GM12878 (cell line): ENCODE measurements around the gene MFSD1. TPM values are rescaled to one million over a fixed set of nuclear protein-coding genes. Genes with fewer than 3 reads are reported as not detected.

Experiments
- ATAC-seq: fragments of 200-7000 bp; cut with Tn5 transposase; 3 replicates; pipeline ENCODE4 v1.9.1; 2020; ENCODE audit warnings: mild to moderate bottlenecking, moderate library complexity
- BruUV-seq: library from RNA; stranded (reverse); fragments of 400-500 nt; replicated peaks from 2 replicates; lab custom pipeline; 2021; lab: Mats Ljungman, UMichigan
- CTCF ChIA-PET: fragments of 300-600 bp; sonication (Branson Sonifier 250); formaldehyde crosslinking; extraction: SDS; loops from one replicate; lab custom pipeline; 2021; ENCODE audit warnings: inconsistent platforms; lab: Yijun Ruan, JAX
- POLR2A ChIA-PET: fragments of 350-600 bp; formaldehyde crosslinking; extraction: SDS; loops from one replicate; lab custom pipeline; 2021; ENCODE audit warnings: inconsistent platforms; lab: Charles Lee
- RAD21 ChIA-PET: fragments of 300-600 bp; sonication (Branson Sonifier 250); formaldehyde crosslinking; loops from one replicate; lab custom pipeline; 2023; ENCODE audit warnings: antibody characterized with exemption; ENCODE audit not compliant: unreplicated experiment; lab: Charles Lee
- SMC1A ChIA-PET: fragments of 300-600 bp; sonication (Branson Sonifier 250); formaldehyde crosslinking; loops from one replicate; lab custom pipeline; 2023; ENCODE audit not compliant: unreplicated experiment, uncharacterized antibody; lab: Charles Lee
- DNase-seq: peaks from one replicate; pipeline ENCODE4 v3.0.0-alpha.2; 2011; ENCODE audit warnings: low read depth, low spot score
- FAIRE-seq: peaks from 3 replicates; lab custom pipeline; 2011; peaks lifted over from hg19 to GRCh38; lab: Jason Lieb, UNC
- H2AFZ ChIP-seq: 2 replicates; pipeline ENCODE4 v1.6.0; 2011; ENCODE audit warnings: low read depth, low read length, control low read depth; ENCODE audit not compliant: control insufficient read depth
- H3K27ac ChIP-seq: 2 replicates; pipeline ENCODE4 v1.5.1; 2011; ENCODE audit warnings: control low read depth; ENCODE audit not compliant: control insufficient read depth, insufficient read depth
- H3K27me3 ChIP-seq, 2 experiments: replicated peaks in 1 of 2; 2 replicates each; pipeline versions ENCODE4 v1.6.0 to v1.6.1; 2011; ENCODE audit warnings: low read length in 1 of 2; ENCODE audit not compliant: control insufficient read depth in 2 of 2, insufficient read depth in 2 of 2
- H3K36me3 ChIP-seq, 2 experiments: 2 replicates each; pipeline ENCODE4 v1.5.1; 2011; ENCODE audit warnings: low read length in 1 of 2; ENCODE audit not compliant: control insufficient read depth in 2 of 2, insufficient read depth in 2 of 2
- H3K4me1 ChIP-seq: 2 replicates; pipeline ENCODE4 v1.6.1; 2011; ENCODE audit warnings: mild to moderate bottlenecking, low read length, moderate library complexity, mixed read lengths; ENCODE audit not compliant: control insufficient read depth, insufficient read depth
- H3K4me2 ChIP-seq: 2 replicates; pipeline ENCODE4 v1.6.0; 2011; ENCODE audit warnings: control low read depth; ENCODE audit not compliant: control insufficient read depth, insufficient read depth
- H3K4me3 ChIP-seq: fragments of 200-600 bp; sonication (generic); 2 replicates; pipeline ENCODE4 v1.5.1; 2016
- H3K79me2 ChIP-seq: 2 replicates; pipeline ENCODE4 v1.6.0; 2011; ENCODE audit warnings: low read length; ENCODE audit not compliant: control insufficient read depth, insufficient read depth
- H3K9ac ChIP-seq: 2 replicates; pipeline ENCODE4 v1.8.0; 2011; ENCODE audit warnings: low read length, control low read depth, mixed read lengths; ENCODE audit not compliant: control insufficient read depth, insufficient read depth
- H3K9me3 ChIP-seq: replicated peaks from 3 replicates; pipeline ENCODE4 v1.5.1; 2011; ENCODE audit warnings: mild to moderate bottlenecking, low read length; ENCODE audit not compliant: control insufficient read depth, insufficient read depth
- H4K20me1 ChIP-seq: 2 replicates; pipeline ENCODE4 v1.6.0; 2011; ENCODE audit not compliant: control insufficient read depth, insufficient read depth
- CHD2 ChIP-seq: IDR thresholded peaks from 2 replicates; pipeline ENCODE4 v1.6.1; 2011; ENCODE audit warnings: low read depth, low read length, improper control_type of control experiment, borderline replicate concordance
- ESRRA ChIP-seq: IDR thresholded peaks from 2 replicates; pipeline ENCODE4 v1.6.1; 2012; ENCODE audit warnings: mild to moderate bottlenecking, low read length, improper control_type of control experiment
- FOS ChIP-seq: IDR thresholded peaks from 3 replicates; pipeline ENCODE4 v1.6.1; 2011; ENCODE audit warnings: borderline replicate concordance; ENCODE audit not compliant: insufficient read length; ENCODE audit errors: extremely low read depth
- MEF2B ChIP-seq: fragments of 450-650 bp; IDR thresholded peaks from 2 replicates; pipeline ENCODE4 v1.6.1; 2018; ENCODE audit warnings: mild to moderate bottlenecking, moderate library complexity; ENCODE audit not compliant: partially characterized antibody, poor library complexity, severe bottlenecking
- NFXL1 ChIP-seq: fragments of 450-650 bp; IDR thresholded peaks from 2 replicates; pipeline ENCODE4 v1.6.1; 2017; ENCODE audit warnings: antibody characterized with exemption, mild to moderate bottlenecking, borderline replicate concordance
- NFYA ChIP-seq: IDR thresholded peaks from 2 replicates; pipeline ENCODE4 v1.6.1; 2011; ENCODE audit warnings: low read depth, mild to moderate bottlenecking, low read length, improper control_type of control experiment, borderline replicate concordance
- POLR2AphosphoS5 ChIP-seq: IDR thresholded peaks from 2 replicates; pipeline ENCODE4 v1.6.1; 2011; ENCODE audit warnings: mild to moderate bottlenecking, low read length, inconsistent platforms
- RAD21 ChIP-seq: IDR thresholded peaks from 2 replicates; pipeline ENCODE4 v1.6.1; 2011; ENCODE audit warnings: mild to moderate bottlenecking, low read depth, low read length, moderate library complexity; ENCODE audit not compliant: insufficient read depth
- SMC3 ChIP-seq: IDR thresholded peaks from 2 replicates; pipeline ENCODE4 v1.6.1; 2011; ENCODE audit warnings: low read length, improper control_type of control experiment, borderline replicate concordance
- TCF3 ChIP-seq: IDR thresholded peaks from 2 replicates; pipeline ENCODE4 v1.6.1; 2012; ENCODE audit warnings: low read depth, mild to moderate bottlenecking, low read length, borderline replicate concordance; ENCODE audit not compliant: insufficient read depth
- WGBS: methylation state at CpG from one replicate; pipeline ENCODE4 v1.1.6; 2016; ENCODE audit warnings: low lambda C conversion rate; ENCODE audit not compliant: insufficient replicate concordance, insufficient coverage; ENCODE audit errors: missing lambda C conversion rate; 5-methylcytosine and 5-hydroxymethylcytosine counted together
- in situ Hi-C: fragments of 300-500 bp; cut with MboI; formaldehyde crosslinking; loops from 9 replicates; pipeline ENCODE4 v1.14.3; 2018; ENCODE audit warnings: mixed read lengths
- intact Hi-C: fragments of 100-400 bp; cut with micrococcal nuclease; formaldehyde crosslinking; loops from one replicate; pipeline ENCODE4 v1.14.2; 2022; ENCODE audit not compliant: unreplicated experiment
- polyA plus RNA-seq, 11 experiments: library from polyadenylated mRNA; depleted of rRNA in 4 of 11; unstranded in 6 of 11; stranded (reverse) in 5 of 11; fragments of >200 nt; fragmentation: Nextera tagmentation in 4 of 11; fragmentation: Illumina TruSeq in 1 of 11; extraction: Ambion mirVana in 4 of 11; extraction: Trizol in 1 of 11; gene quantifications; 1 replicate in 1 of 11; 2 replicates in 10 of 11; pipeline versions ENCODE4 v1.2.1 to v1.2.3, GENCODE V29; 2011 to 2016; ENCODE audit warnings: inconsistent platforms in 2 of 11, missing spikeins in 2 of 11, low read depth in 1 of 11
- total RNA-seq, 4 experiments: library from RNA; depleted of rRNA in 3 of 4; stranded (reverse); fragments of >200 nt in 3 of 4; fragmentation: Illumina TruSeq in 1 of 4; extraction: Trizol in 1 of 4; gene quantifications; 2 replicates each; pipeline versions ENCODE4 v1.2.1 to v1.2.3, GENCODE V29; 2013 to 2021

MFSD1 gene
- total and polyA plus RNA-seq, 10 of the 15 experiments (the other 5 are each of a cell fraction or from before 2014, with no cell fraction given): 7.3 to 41.7 (median 28.6) TPM

GRCh38 chr3:158831861-158832260 lies 30.0 kb downstream of the MFSD1 start:
- H3K4me3 ChIP-seq: no peak overlapping the region
- H3K27ac ChIP-seq: no peak overlapping the region
- H2AFZ ChIP-seq: no peak overlapping the region
- H3K9ac ChIP-seq: no peak overlapping the region
- RAD21 ChIA-PET: no interaction called here
- no peaks in the 10 kb centered on the region for H3K4me1 ChIP-seq
- ATAC-seq (no peak), FAIRE-seq (no peak), DNase-seq (no peak)
- POLR2A ChIA-PET: no interaction called here
- no peak overlapping the region for H3K4me2 ChIP-seq
- H4K20me1 ChIP-seq: no peaks in the 10 kb centered on the region
- intact Hi-C loops: no loop called here
- H3K9me3 ChIP-seq: no peaks in the 10 kb centered on the region
- BruUV-seq: no TSS peak
- H3K36me3 ChIP-seq: no peaks in the 10 kb centered on the region
- WGBS: 50% methylated on average over 2 of the region's 2 CpGs
- CTCF ChIA-PET: interaction anchor here (2.1 kb wide), 1 partner anchor 15 kb away, joined by 5 read pairs; no protein-coding TSS in a partner anchor
- no peaks in the 10 kb centered on the region for H3K27me3 ChIP-seq
- in situ Hi-C loops: no loop called here
- TF ChIP-seq POLR2AphosphoS5 (no peak), NFYA (no peak), CHD2 (no peak), TCF3 (no peak), MEF2B (no peak), ESRRA (no peak), FOS (no peak), RAD21 (no peak), NFXL1 (no peak), SMC3 (no peak)
- SMC1A ChIA-PET: no interaction called here
- H3K79me2 ChIP-seq: no peaks in the 10 kb centered on the region
